HG02798 (cell line): ENCODE data around the gene UTP15.
A peak's percentile ranks its signal among the peaks of the same experiment; 100 is the strongest.

ENCODE experiments used
- ATAC-seq: cut with Tn5 transposase; IDR thresholded peaks from one replicate; pipeline ENCODE4 v1.9.1; 2021; ENCODE audit warnings: mild to moderate bottlenecking; ENCODE audit not compliant: unreplicated experiment, poor library complexity

UTP15 gene

GRCh38 chr5:73619606-73620333 lies 54.2 kb downstream of the UTP15 start:
- no peak for ATAC-seq

DNA sequence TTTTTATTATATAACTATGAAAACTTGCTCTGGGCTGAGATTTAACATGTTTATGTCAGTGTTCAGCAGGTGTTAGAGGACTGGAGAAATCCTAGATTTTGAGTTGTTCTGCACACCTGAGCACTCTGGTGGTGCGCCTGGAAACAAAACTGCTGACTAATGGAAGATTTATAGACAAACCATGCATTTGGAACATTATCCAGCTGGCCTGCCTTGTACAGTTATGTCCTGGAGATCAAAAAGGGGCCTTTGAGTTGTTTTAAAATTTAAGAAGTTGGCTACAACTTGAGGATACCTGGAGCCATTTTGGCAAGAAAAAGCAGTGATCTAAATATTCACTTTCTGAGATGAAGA lies 54.8 kb downstream of the UTP15 start:
- no peak for ATAC-seq

DNA sequence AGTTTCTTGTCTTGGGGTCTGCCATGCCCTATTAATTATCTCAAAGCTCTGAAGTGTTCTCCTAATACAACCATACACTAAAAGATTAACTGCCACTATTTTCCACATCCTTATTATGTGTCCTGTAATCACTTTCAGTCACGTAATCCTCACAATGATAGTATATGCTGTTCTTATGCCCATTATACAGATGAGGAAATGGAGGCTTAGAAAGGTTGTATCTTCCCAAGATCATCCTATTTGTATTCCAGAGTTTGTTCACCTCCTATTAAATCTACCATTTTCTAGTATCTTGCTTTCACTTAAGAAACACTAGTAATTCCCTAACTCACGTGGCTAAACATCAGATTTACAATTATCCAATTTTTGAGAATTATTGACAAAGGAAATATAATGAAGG lies 57.5 kb downstream of the UTP15 start:
- ATAC-seq: no peak

DNA sequence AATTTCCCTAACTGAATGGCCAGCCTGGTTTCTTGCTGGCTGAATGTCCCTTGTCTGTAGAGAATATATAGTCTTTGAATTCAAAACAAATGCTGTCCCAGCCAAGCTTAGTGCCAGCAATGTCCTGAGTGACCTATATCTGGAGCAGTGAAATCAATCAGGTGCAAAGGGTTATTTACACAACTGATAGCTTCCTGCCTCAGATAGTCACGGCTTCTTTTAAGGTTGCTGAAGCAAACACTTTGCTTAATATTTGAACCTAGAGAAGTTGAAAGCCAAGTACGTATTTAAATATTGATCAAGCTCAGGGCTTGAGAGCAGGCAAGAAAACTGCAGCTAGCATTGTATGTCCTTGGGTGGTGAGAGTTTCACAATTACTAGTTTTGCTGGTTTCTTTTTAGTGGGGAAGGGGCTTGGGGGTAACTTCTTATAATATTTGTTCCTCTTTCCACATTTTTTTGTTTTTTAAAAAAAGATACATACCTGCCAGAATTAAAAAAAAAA lies 58.4 kb downstream of the UTP15 start:
- ATAC-seq: no peak

GRCh38 chr5:73624888-73625287 lies 59.3 kb downstream of the UTP15 start:
- ATAC-seq: no peak

DNA sequence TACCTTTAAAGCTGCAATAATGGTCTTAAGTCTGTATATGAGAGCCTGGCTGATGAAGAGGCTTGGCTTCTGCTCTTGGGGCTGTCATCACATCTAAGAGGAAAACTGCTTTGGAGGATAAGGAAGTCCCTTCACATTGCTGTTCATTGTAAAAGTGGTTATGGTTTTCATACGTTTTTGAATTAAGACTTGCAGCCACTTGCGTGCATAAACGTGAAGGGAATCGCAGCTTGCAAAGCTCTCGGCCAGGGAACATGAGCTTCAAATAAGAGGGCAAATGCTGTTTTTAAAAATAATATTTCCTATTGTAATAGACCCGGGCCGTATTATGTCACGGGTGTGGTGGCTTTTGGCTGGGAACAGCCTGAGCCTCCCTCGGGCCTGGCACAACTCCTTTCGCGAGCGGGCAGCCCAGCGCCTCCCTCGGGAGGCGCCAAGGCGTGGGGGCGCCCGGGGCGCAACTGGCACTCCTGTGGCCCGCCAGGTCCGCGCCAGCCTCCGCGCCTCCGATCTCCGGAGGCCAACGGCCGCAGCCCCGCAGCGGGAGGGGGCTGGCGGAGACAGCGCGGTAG lies 59.9 kb downstream of the UTP15 start:
- ATAC-seq: peak; percentile 35

DNA sequence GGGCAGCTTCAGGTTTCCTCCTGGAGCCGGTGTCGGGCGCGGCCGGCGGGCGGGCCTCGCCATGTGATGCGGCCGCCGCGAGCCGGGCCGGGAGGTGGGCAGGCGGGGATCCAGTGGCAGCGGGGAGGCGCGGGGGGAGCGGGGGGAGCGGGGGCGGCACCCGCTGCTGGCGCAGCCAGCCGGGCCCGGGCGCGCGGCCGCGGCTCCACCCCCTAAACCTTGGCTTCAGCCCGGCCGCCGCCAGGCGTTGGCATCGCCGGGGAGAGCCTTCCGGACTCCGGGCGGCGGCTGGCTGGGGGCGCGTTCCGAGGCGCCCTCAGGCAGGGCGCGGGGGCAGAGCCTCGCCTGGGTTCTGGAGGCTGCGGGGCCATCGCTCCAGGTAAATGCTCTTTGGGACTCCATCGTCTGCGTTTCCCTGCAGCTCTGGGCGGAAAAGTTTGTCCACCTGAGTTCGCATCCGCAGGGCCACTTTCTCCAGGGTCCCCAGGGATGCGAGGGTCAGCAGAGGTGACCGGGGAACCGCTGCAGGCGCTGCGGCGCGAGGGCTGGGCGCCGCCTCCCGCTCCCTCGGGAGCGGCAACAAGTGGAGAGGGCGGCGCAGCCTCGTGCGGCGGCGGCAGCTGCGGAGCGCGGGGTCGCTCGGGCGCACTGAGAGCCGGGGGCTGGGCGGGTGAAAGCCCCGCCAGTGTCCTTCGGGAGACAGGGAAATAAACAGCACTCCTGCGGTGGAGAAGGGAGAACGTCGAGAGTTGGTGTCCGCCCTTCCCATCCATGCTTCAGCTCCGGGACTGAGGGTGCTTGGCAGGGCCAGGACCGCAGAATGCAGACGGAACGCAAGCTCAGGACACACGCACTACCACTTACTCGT lies 60.6 kb downstream of the UTP15 start, which contains the start of gene ARHGEF28:
TSS of gene ARHGEF28 (plus strand) at position 253 of the 868 bp plus-strand sequence. CDS start 58,656 bp downstream, outside the sequence.
- ATAC-seq: peak; percentile 76

GRCh38 chr5:73626814-73627313 lies 61.3 kb downstream of the UTP15 start:
- no peak for ATAC-seq

DNA sequence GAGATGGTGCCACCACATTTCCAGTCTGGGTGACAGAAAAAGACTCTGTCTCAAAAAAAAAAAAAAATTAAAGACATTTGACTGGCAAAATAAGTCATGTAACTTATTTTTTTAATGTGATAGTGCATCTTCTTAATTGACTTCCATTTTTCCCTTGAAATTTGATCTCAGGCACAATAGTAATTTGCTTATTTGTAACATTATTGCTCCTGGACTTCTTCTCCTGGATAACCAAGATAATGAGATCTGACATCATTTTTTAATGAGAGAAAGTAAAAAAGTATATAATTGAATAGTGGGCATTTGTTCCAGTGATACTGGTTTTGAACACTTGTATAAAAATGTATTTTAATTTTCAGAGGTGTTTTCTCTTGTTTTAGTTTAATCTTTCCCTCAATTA lies 63.9 kb downstream of the UTP15 start:
- ATAC-seq: no peak

- ATAC-seq: no peak
Measured at GRCh38 chr5:73630765-73631164, 65.2 kb downstream of the UTP15 start.

DNA sequence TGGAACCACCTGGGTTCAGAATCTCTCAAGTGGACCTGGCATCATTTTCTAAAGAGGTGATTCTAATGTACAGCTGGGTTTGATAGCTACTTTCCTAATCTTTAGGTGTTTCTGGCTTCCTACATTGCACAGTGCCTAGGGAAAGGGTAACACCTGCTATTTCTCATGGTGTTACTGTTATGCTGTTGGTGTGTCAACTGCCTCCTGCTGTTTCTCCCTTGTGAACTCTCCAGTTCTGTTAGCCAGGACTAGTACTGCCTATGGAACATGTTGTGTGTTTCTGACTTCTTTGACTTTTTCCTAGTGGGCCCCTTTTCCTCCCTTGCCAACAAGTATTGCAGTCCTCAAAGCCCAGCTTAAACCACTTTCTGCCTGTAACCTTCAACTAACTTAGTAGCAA lies 66.0 kb downstream of the UTP15 start:
- ATAC-seq: no peak
